Peyer's patch (tissue), 4 donors: ENCODE data around the gene PFKL. TPM values are rescaled to one million over a fixed set of nuclear protein-coding genes. Genes with fewer than 3 reads are reported as not detected.
A peak's percentile ranks its signal among the peaks of the same experiment; 100 is the strongest.

ENCODE experiments used
- DNase-seq, 3 donors: peaks; one replicate each; pipeline ENCODE4 v3.0.0-alpha.2; 2017 to 2019
- H3K27ac ChIP-seq, 4 donors: fragments of 200-600 bp; sonication (generic); one replicate each; pipeline ENCODE4 v1.5.1; 2016 to 2019
- H3K27me3 ChIP-seq, 2 donors: fragments of 200-600 bp; sonication (generic); one replicate each; pipeline ENCODE4 v1.5.1; 2019
- H3K36me3 ChIP-seq, 3 donors: fragments of 200-600 bp; sonication (generic); one replicate each; pipeline ENCODE4 v1.5.1; 2016 to 2019
- H3K4me1 ChIP-seq, 4 donors: fragments of 200-600 bp; sonication (generic); one replicate each; pipeline ENCODE4 v1.5.1; 2016 to 2019
- H3K4me3 ChIP-seq, 4 donors: fragments of 200-600 bp; sonication (generic); 1 replicate in 3 of 4; 2 replicates in 1 of 4; pipeline ENCODE4 v1.5.1; 2016 to 2019; ENCODE audit warnings: mild to moderate bottlenecking in 1 of 4
- H3K9me3 ChIP-seq, 4 donors: fragments of 200-600 bp; sonication (generic); one replicate each; pipeline ENCODE4 v1.5.1; 2016 to 2019; ENCODE audit warnings: mild to moderate bottlenecking in 1 of 4
- CTCF ChIP-seq, 6 experiments: fragments of 450-650 bp in 4 of 6; fragments of 200-600 bp in 2 of 6; sonication (generic) in 1 of 6; IDR thresholded peaks; one replicate each; pipeline ENCODE4 v1.5.1; 2017 to 2019; ENCODE audit warnings: antibody characterized with exemption in 6 of 6, mild to moderate bottlenecking in 3 of 6, moderate library complexity in 1 of 6
- POLR2A ChIP-seq, 2 donors: fragments of 450-650 bp; IDR thresholded peaks; one replicate each; pipeline ENCODE4 v1.5.1; 2017; ENCODE audit warnings: antibody characterized with exemption in 2 of 2, mild to moderate bottlenecking in 2 of 2, moderate library complexity in 2 of 2
- total RNA-seq, 4 donors: library from RNA; depleted of rRNA; stranded (reverse); fragments of >200 nt; gene quantifications; one replicate each; pipeline ENCODE4 v1.1.0, GENCODE V29; 2016

The PFKL gene
- total RNA-seq, 4 donors from 2014 or later = 192 to 404 (median 274) TPM

GRCh38 chr21:44291936-44292811 is 7.7 kb upstream of the PFKL start:
- no peak for TF ChIP-seq POLR2A (IDR thresholded peaks at IDR 0.05)
- no peak for TF ChIP-seq CTCF (IDR thresholded peaks at IDR 0.05)
- DNase-seq = no peak

GRCh38 chr21:44292812-44293195 is 7.0 kb upstream of the PFKL start:
- H3K4me1 ChIP-seq = peaks cover 1 to 13% (median 6%) of the 10 kb centered on the region in 4 donors
- H3K9me3 ChIP-seq = no peaks in the 10 kb centered on the region
- TF ChIP-seq POLR2A (IDR thresholded peaks at IDR 0.05) (no peak), CTCF (IDR thresholded peaks at IDR 0.05) (no peak)
- no peaks in the 10 kb centered on the region for H3K27me3 ChIP-seq
- no peak for DNase-seq
- no peak overlapping the region for H3K27ac ChIP-seq
- no peaks in the 10 kb centered on the region for H3K36me3 ChIP-seq
- H3K4me3 ChIP-seq = no peak overlapping the region

More at GRCh38 chr21:44291936-44292811, 7.7 kb upstream of the PFKL start:
- H3K27me3 ChIP-seq = no peaks in the 10 kb centered on the region
- H3K9me3 ChIP-seq = no peaks in the 10 kb centered on the region
- H3K4me1 ChIP-seq = peaks cover 0 to 9% (median 4%) of the 10 kb centered on the region in 4 donors
- no peak overlapping the region for H3K27ac ChIP-seq
- H3K36me3 ChIP-seq = no peaks in the 10 kb centered on the region
- H3K4me3 ChIP-seq = no peak overlapping the region

GRCh38 chr21:44293551-44294231 is 6.2 kb upstream of the PFKL start:
- H3K27ac ChIP-seq = no peak overlapping the region
- no peak for DNase-seq
- no peaks in the 10 kb centered on the region for H3K36me3 ChIP-seq
- TF ChIP-seq CTCF (IDR thresholded peaks at IDR 0.05) = no peak
- no peak for TF ChIP-seq POLR2A (IDR thresholded peaks at IDR 0.05)
- peaks cover 5 to 13% (median 8%) of the 10 kb centered on the region in 4 donors for H3K4me1 ChIP-seq
- H3K27me3 ChIP-seq = no peaks in the 10 kb centered on the region
- no peaks in the 10 kb centered on the region for H3K9me3 ChIP-seq
- H3K4me3 ChIP-seq = no peak overlapping the region

- Histone ChIP-seq H3K27me3 (no peaks in the 10 kb centered on the region), H3K4me1 (peaks cover 5 to 19% (median 10%) of the 10 kb centered on the region in 4 donors), H3K36me3 (no peaks in the 10 kb centered on the region), H3K9me3 (no peaks in the 10 kb centered on the region), H3K27ac (peak overlapping the region in 1 of 4 donors; percentile 1), H3K4me3 (no peak overlapping the region)
- no peak for TF ChIP-seq POLR2A (IDR thresholded peaks at IDR 0.05)
- TF ChIP-seq CTCF (IDR thresholded peaks at IDR 0.05) = no peak
- peak in 2 of 3 donors; percentile 45 to 70 for DNase-seq
Measured at GRCh38 chr21:44294391-44295162, 5.3 kb upstream of the PFKL start.

GRCh38 chr21:44295163-44295573 is 4.7 kb upstream of the PFKL start:
- TF ChIP-seq POLR2A (IDR thresholded peaks at IDR 0.05) = no peak
- no peak for TF ChIP-seq CTCF (IDR thresholded peaks at IDR 0.05)
- no peak for DNase-seq
- Histone ChIP-seq H3K4me3 (no peak overlapping the region), H3K36me3 (no peaks in the 10 kb centered on the region), H3K4me1 (peaks cover 5 to 19% (median 10%) of the 10 kb centered on the region in 4 donors), H3K9me3 (no peaks in the 10 kb centered on the region), H3K27ac (no peak overlapping the region), H3K27me3 (no peaks in the 10 kb centered on the region)
